Measurements from ENCODE around the gene MLH3.

- TF ChIP-seq SMAD3 (CRISPR knock-in tag; IDR thresholded peaks at IDR 0.05) (no peak), HCFC1 (IDR thresholded peaks at IDR 0.05; ENCODE audit: low read depth, low read length) (no peak), MEIS1 (CRISPR knock-in tag; IDR thresholded peaks at IDR 0.05; ENCODE audit: borderline replicate concordance) (no peak), ZNF775 (CRISPR knock-in tag; IDR thresholded peaks at IDR 0.05; ENCODE audit: borderline replicate concordance) (no peak), ZC3H4 (CRISPR knock-in tag; IDR thresholded peaks at IDR 0.05; ENCODE audit: borderline replicate concordance) (no peak), SMAD1 (CRISPR knock-in tag; IDR thresholded peaks at IDR 0.05; ENCODE audit: borderline replicate concordance, low read depth) (no peak), ZNF605 (CRISPR knock-in tag; IDR thresholded peaks at IDR 0.05) (no peak), POLR2AphosphoS5 (IDR thresholded peaks at IDR 0.05; ENCODE audit: low read depth, low read length) (no peak), IKZF5 (CRISPR knock-in tag; IDR thresholded peaks at IDR 0.05) (no peak), BHLHE40 (IDR thresholded peaks at IDR 0.05; ENCODE audit: low read length) (no peak), ZNF235 (CRISPR knock-in tag; IDR thresholded peaks at IDR 0.05; ENCODE audit: borderline replicate concordance) (no peak)
- TF ChIP-seq, protein P1, sequence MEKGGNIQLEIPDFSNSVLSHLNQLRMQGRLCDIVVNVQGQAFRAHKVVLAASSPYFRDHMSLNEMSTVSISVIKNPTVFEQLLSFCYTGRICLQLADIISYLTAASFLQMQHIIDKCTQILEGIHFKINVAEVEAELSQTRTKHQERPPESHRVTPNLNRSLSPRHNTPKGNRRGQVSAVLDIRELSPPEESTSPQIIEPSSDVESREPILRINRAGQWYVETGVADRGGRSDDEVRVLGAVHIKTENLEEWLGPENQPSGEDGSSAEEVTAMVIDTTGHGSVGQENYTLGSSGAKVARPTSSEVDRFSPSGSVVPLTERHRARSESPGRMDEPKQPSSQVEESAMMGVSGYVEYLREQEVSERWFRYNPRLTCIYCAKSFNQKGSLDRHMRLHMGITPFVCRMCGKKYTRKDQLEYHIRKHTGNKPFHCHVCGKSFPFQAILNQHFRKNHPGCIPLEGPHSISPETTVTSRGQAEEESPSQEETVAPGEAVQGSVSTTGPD (CRISPR knock-in tag; IDR thresholded peaks at IDR 0.05), result no peak
- TF ChIP-seq, protein P2, sequence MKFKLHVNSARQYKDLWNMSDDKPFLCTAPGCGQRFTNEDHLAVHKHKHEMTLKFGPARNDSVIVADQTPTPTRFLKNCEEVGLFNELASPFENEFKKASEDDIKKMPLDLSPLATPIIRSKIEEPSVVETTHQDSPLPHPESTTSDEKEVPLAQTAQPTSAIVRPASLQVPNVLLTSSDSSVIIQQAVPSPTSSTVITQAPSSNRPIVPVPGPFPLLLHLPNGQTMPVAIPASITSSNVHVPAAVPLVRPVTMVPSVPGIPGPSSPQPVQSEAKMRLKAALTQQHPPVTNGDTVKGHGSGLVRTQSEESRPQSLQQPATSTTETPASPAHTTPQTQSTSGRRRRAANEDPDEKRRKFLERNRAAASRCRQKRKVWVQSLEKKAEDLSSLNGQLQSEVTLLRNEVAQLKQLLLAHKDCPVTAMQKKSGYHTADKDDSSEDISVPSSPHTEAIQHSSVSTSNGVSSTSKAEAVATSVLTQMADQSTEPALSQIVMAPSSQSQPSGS (CRISPR knock-in tag; IDR thresholded peaks at IDR 0.05), result no peak
- TF ChIP-seq, protein P3, sequence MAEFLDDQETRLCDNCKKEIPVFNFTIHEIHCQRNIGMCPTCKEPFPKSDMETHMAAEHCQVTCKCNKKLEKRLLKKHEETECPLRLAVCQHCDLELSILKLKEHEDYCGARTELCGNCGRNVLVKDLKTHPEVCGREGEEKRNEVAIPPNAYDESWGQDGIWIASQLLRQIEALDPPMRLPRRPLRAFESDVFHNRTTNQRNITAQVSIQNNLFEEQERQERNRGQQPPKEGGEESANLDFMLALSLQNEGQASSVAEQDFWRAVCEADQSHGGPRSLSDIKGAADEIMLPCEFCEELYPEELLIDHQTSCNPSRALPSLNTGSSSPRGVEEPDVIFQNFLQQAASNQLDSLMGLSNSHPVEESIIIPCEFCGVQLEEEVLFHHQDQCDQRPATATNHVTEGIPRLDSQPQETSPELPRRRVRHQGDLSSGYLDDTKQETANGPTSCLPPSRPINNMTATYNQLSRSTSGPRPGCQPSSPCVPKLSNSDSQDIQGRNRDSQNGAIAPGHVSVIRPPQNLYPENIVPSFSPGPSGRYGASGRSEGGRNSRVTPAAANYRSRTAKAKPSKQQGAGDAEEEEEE (CRISPR knock-in tag; IDR thresholded peaks at IDR 0.05; ENCODE audit: borderline replicate concordance), result no peak
These were observed 39.8 kb downstream of the MLH3 start for GRCh38 chr14:75011356-75011994.

Data from HepG2 (cell line).